Psoas muscle (tissue), 8 donors: ENCODE results near the gene BICD1. TPM values are rescaled to one million over a fixed set of nuclear protein-coding genes. Genes with fewer than 3 reads are reported as not detected.

Experiments
- ATAC-seq, 4 donors: fragments of 200-7000 bp; cut with Tn5 transposase; one replicate each; pipeline ENCODE4 v1.9.1; 2020; ENCODE audit warnings: moderate library complexity in 3 of 4, mild to moderate bottlenecking in 2 of 4
- DNase-seq, 2 donors: peaks; one replicate each; pipeline ENCODE4 v3.0.0-alpha.2; 2020
- H3K27ac ChIP-seq: fragments of 200-600 bp; one replicate; pipeline ENCODE4 v1.8.0; 2022
- H3K27me3 ChIP-seq, 3 donors: fragments of 200-600 bp in 1 of 3; one replicate each; pipeline versions ENCODE4 v1.6.1 to v1.8.0; 2013 to 2022; ENCODE audit warnings: low read length in 2 of 3, mild to moderate bottlenecking in 2 of 3, moderate library complexity in 1 of 3; ENCODE audit not compliant: insufficient read depth in 3 of 3
- H3K36me3 ChIP-seq, 2 donors: fragments of 200-600 bp in 1 of 2; one replicate each; pipeline versions ENCODE4 v1.6.1 to v1.8.0; 2013 to 2022; ENCODE audit warnings: low read depth in 1 of 2, mild to moderate bottlenecking in 1 of 2, moderate library complexity in 1 of 2; ENCODE audit not compliant: insufficient read depth in 1 of 2
- H3K4me1 ChIP-seq: fragments of 200-600 bp; one replicate; pipeline ENCODE4 v1.8.0; 2022
- H3K4me3 ChIP-seq: fragments of 200-600 bp; one replicate; pipeline ENCODE4 v1.8.0; 2022; ENCODE audit warnings: mild to moderate bottlenecking
- H3K9me3 ChIP-seq: fragments of 200-600 bp; one replicate; pipeline ENCODE4 v1.8.0; 2022
- WGBS, 3 donors: extraction: QIAGEN DNeasy Blood & Tissue Kit; methylation state at CpG; one replicate each; pipeline versions ENCODE4 v1.1.6 to v1.1.7; 2013; 5-methylcytosine and 5-hydroxymethylcytosine counted together
- intact Hi-C, 2 donors: fragments of 100-400 bp; cut with DNase I; formaldehyde crosslinking; loops; one replicate each; pipeline versions ENCODE4 v1.11.0 to v1.14.2; 2022
- polyA plus RNA-seq, 3 donors: library from polyadenylated mRNA; stranded (reverse); fragments of 200-250 nt; gene quantifications; one replicate each; pipeline ENCODE4 v1.2.3, GENCODE V29; 2013
- total RNA-seq, 4 donors: library from RNA; stranded (reverse); fragmentation: NEBNext Ultra II Directional in 2 of 4; extraction: Animal tissue kit (Norgen Biotek cat#: 25700) in 2 of 4; gene quantifications; one replicate each; pipeline versions ENCODE4 v1.2.1 to v1.2.4, GENCODE V29; 2021 to 2023
- TF ChIP-seq, protein P1 (sequence below): fragments of 200-600 bp; IDR thresholded peaks from one replicate; pipeline ENCODE4 v1.8.0; 2022; ENCODE audit warnings: antibody characterized with exemption
- donor health status: healthy with polysubstance abuse.
- donor health status: DM: no; HTN: no; CAD: no; lungs with moderate emphysema.
- donor health status: Bipolar disorder and iron deficiency.
- donor health status: healthy.
- donor health status: DM: yes; HTN: yes; CAD: no.
- donor health status: DM: no; HTN: no; CAD: no.
- donor health status: DM: no; HTN: no; CAD: no.
- donor health status: DM: yes; HTN: yes; CAD: no.

BICD1 gene
- total and polyA plus RNA-seq, 7 donors = 0.55 to 9.8 (median 2.8) TPM

DNA sequence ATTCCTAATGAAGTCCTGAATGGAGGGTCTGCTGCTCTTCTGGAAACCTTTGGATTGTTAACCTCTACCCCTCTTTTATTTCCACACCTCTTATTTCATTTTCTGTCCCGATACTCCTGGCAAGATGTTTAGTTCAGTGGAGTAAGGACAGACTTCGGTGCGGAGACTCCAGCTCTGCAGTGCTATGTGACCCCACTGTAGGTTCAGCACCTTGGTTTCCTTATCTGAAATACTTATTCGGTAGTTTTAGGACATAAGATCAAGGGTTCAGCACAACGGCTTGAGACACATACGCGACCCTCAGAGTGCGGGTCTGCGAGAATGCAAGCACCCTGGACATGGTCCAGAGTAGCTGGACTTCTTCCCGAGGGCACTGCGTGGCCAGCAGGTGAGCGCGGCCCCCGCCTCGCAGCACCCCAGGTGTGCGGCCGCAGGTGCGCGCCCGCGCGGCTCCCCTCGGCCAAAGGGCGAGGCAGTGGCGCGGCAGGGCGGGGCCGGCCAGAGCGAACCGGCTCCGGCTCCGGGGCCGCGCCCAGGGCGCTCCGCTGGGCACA is 292.2 kb downstream of the BICD1 start:
- ATAC-seq (no peak), DNase-seq (no peak)
- H3K36me3 ChIP-seq = no peaks in the 10 kb centered on the region
- no peak overlapping the region for H3K27ac ChIP-seq
- TF ChIP-seq, protein P1, sequence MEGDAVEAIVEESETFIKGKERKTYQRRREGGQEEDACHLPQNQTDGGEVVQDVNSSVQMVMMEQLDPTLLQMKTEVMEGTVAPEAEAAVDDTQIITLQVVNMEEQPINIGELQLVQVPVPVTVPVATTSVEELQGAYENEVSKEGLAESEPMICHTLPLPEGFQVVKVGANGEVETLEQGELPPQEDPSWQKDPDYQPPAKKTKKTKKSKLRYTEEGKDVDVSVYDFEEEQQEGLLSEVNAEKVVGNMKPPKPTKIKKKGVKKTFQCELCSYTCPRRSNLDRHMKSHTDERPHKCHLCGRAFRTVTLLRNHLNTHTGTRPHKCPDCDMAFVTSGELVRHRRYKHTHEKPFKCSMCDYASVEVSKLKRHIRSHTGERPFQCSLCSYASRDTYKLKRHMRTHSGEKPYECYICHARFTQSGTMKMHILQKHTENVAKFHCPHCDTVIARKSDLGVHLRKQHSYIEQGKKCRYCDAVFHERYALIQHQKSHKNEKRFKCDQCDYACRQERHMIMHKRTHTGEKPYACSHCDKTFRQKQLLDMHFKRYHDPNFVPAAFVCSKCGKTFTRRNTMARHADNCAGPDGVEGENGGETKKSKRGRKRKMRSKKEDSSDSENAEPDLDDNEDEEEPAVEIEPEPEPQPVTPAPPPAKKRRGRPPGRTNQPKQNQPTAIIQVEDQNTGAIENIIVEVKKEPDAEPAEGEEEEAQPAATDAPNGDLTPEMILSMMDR = no peak
- WGBS, 3 donors = 2 to 5% (median 3%) methylated on average over 24 to 36 of the region's 36 CpGs
- peak overlapping the region; percentile 81 for H3K4me3 ChIP-seq
- H3K27me3 ChIP-seq = no peaks in the 10 kb centered on the region
- peaks cover 5% of the 10 kb centered on the region for H3K4me1 ChIP-seq
- H3K9me3 ChIP-seq = no peaks in the 10 kb centered on the region
- intact Hi-C loops = no loop called here

DNA sequence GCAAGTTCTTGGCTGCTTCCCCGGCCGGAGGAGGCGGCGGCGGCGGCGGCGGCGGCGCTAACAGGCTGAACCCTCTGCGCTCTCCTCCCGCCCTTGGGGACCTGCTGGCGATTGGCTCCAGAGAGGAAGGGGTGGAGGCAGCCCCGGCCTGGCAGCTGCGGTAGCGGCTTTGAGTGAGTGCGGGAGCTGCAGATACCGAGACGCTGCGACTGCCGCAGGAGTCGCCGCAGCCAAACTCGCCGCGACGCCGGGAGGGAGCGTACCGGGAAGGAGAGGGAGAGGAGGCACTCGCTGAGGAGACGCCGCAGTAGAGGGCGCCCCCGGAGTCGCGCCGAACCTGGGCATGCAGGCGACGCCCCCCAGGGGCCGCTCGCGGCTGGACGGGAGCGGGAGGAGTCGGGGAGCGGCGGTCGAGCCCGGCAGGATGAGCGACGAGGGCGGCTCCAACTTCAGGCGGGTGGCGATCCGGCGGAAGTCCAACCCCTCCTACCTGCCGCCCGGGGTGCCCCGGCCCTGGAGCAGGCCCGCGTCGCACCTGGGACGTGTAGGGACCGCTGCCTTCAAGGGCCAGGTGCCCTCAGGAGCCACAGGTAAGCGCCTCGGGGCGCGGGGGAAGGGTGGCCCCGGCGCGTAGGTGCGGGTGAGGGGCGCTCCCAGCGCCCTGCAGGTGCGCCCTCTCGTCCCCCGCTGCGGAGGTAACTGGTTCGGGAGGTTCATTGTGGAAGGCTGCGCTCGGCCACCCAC is 292.9 kb downstream of the BICD1 start, which contains the start of gene FGD4:
Gene FGD4 (plus strand): TSS at position 189 of the 744 bp plus-strand sequence.
- ATAC-seq (peak; percentile 94 to 98 (median 98)), DNase-seq (peak; percentile 86 to 94)
- H3K9me3 ChIP-seq = no peaks in the 10 kb centered on the region
- 1 to 2% (median 1%) methylated on average over 47 to 82 of the region's 82 CpGs for WGBS, 3 donors
- TF ChIP-seq, protein P1 = peak; percentile 35
- no peaks in the 10 kb centered on the region for H3K36me3 ChIP-seq
- peaks cover 5% of the 10 kb centered on the region for H3K4me1 ChIP-seq
- H3K27me3 ChIP-seq = no peaks in the 10 kb centered on the region
- intact Hi-C loops = no loop called here
- H3K27ac ChIP-seq = peak within 1 kb of the TSS; percentile 19
- peak within 1 kb of the TSS; percentile 81 for H3K4me3 ChIP-seq

DNA sequence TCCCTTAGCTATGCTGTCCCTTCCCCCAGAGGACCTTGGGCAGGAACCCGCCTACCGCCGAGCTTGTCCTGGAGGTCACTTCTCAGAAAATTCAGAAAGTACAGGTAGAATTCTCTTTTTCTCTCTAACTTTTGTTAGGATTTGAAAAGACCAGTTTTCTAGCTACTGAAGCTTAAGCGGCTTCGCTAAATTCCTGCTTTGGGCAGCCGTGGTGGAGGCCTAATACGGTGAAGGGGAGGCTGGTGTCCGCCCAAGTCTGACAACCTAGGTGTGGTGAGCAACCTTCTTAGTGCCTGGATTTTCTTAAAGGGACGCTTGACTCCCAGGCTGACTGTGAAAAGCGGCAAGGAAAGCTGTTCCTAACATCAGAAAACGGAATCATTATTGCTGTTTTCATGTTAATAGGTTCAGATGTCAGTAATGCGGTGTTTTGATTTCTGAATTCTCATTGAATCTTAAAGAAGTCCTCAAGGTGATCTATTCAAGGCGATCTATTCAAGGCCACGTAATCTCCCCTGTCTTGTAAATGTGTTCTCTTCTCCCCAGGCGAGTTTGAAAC is 293.5 kb downstream of the BICD1 start:
- DNase-seq (no peak), ATAC-seq (peak in 1 of 4 donors; percentile 15)
- Histone ChIP-seq H3K27ac (peak overlapping the region; percentile 19), H3K4me3 (peak overlapping the region; percentile 81), H3K9me3 (no peaks in the 10 kb centered on the region), H3K4me1 (peaks cover 5% of the 10 kb centered on the region), H3K36me3 (no peaks in the 10 kb centered on the region), H3K27me3 (no peaks in the 10 kb centered on the region)
- TF ChIP-seq, protein P1 = no peak
- intact Hi-C loops = no loop called here
- WGBS, 3 donors = 28 to 34% (median 30%) methylated on average over 15 of the region's 15 CpGs

DNA sequence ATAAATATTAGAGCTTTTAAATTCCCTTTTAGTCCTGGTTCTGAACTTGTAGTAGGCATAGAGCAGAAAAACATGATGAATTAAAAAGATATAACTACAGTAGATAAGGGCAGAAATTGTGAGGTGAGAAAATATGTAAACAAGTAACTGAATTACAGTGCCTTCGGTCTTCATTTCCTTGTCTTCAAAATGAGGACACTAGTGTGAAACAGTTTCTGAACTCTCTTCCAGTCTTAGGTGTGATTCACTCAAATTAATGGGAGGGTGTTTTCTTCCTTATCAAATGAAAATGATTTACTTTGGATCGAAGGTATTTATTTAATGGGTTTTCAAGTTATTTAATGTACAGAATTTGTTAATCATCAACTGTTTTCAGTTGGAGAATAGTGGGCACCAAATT is 294.2 kb downstream of the BICD1 start:
- Histone ChIP-seq H3K27me3 (no peaks in the 10 kb centered on the region), H3K27ac (no peak overlapping the region), H3K4me1 (peaks cover 5% of the 10 kb centered on the region), H3K4me3 (peak overlapping the region; percentile 81), H3K36me3 (no peaks in the 10 kb centered on the region), H3K9me3 (no peaks in the 10 kb centered on the region)
- WGBS, 3 donors = 61 to 72% (median 65%) methylated on average over 2 of the region's 2 CpGs
- intact Hi-C loops = no loop called here
- TF ChIP-seq, protein P1 = no peak
- ATAC-seq (no peak), DNase-seq (no peak)
